CD4-positive, alpha-beta T cell treated with Interferon alpha-2 for 1 hour (primary cell): ENCODE results near the gene RFX8.
"Not testable (repeated sequence)": the region's sequence is repeated elsewhere in the genome, so short reads cannot be mapped to it uniquely, and the experiment has no call there.

Experiments
- DNase-seq, 2 donors: peaks; one replicate each; pipeline ENCODE4 v3.0.0-alpha.2; 2020 to 2022

Gene RFX8

DNA sequence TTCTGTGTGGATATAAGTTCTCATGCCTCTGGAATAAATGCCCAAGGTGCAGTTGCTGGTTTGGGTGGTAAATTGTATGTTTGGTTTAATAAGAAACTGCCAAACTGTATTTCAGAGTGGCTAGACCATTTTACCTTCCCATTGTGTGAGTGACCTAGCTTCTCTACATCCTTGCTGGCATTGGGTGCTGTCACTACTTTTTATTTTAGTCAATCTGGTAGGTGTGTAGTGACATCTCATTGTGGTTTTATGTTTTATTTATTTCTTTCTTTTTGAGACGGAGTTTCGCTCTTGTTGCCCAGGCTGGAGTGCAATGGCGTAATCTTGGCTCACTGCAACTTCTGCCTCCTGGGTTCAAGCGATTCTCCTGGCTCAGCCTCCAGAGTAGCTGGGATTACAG, 36.4 kb downstream of the RFX8 start:
- DNase-seq = not testable (repeated sequence)

- DNase-seq = no peak
These were observed 39.7 kb downstream of the RFX8 start for GRCh38 chr2:101435001-101435862.

DNA sequence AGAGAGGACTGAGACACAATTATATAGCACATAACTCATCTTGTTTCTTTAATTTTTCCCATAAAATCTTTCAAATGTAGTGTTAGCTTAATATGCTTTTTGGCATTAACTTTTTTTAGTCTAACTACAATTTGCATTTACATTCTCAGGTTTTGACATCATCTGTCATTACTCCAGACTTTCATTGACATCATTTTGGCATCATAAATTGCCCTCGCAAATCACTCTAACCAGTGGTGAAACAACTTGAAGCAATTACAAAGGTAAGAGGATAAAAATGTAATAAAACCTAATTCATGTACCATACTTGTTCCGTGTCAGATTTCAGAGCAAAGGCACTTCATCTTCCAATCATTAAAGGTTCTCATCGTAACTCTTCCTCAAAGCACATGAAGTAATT, 41.4 kb downstream of the RFX8 start:
- DNase-seq = no peak

DNA sequence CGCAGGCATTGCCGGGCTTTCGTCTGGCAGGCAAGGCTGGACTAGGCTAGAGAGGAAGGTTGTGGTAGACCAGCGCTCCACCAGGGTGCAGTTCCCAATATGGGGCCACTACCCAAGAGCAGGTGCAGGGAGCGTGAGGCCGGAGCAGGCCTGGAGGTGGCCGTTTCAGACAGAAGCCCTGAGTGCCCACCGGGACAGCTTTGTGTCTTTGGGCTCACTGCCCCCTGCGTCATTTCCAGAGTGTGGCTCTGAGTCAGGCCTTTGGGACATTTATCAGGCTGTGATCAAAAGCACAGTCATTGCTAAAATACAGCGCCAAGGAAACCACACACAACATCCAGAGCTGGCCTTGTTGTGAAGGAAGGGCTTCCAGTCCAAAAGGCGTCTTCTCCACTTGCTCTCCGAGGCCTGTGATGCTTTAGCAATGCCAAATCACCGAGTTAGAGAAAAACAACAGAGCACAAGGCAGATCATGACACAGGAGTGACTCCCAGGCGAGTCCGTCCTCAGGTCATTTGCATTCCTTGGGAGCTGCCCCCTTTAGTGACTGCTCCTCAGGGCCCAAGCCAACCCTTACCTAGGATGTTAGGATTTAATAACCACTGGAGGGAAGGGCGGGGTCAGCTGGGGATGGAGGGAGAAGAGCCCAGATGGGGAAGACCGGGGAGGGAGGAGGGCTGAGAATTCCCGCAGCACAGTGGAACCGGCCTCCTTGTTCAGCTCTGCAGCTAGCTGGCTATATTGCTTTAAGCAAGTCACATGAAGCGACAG, 42.3 kb downstream of the RFX8 start:
- no peak for DNase-seq

GRCh38 chr2:101431486-101431885, 43.4 kb downstream of the RFX8 start:
- DNase-seq = no peak

- no peak for DNase-seq
These were observed 44.8 kb downstream of the RFX8 start for GRCh38 chr2:101430156-101430555.

DNA sequence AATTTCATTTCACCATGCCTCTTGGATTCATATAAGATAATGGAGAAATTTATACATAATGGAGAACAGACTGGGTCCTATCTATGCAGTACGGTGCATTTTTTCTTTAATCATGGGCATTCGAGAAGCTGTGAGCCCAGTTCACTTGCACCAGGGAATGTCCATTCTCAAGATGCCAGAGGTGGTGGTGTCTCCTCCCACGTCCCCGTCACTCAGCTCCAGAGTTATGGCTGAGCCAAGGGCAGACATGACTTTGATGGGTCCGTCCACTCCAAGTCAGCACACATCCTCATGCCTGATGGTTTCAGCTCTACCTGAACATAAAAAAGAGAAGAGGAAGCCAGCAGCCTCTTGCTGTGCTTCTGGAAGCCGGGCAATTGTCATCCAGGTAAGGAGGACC, 45.5 kb downstream of the RFX8 start:
- no peak for DNase-seq

GRCh38 chr2:101428422-101429176, 46.3 kb downstream of the RFX8 start:
- no peak for DNase-seq

GRCh38 chr2:101427743-101428142, 47.2 kb downstream of the RFX8 start:
- no peak for DNase-seq

DNA sequence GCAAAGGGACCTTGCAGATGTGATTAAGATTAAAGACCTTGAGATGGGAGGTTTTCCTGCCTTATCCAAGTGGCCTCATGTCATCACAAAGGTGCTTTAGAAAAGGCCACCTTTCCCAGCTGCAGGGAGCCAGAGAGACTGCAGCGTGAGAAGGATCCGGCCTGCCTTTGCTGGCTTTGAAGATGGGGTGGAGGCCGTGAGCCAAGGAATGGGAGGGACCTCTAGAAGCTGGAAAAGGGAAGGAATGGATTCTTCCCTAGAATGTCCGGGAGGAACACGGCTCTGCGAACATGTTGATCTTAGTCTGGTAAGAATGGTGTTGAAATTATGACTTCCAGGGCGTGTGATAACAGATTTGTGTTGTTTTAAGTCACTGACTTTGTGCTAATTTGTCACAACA, 47.7 kb downstream of the RFX8 start:
- no peak for DNase-seq

DNA sequence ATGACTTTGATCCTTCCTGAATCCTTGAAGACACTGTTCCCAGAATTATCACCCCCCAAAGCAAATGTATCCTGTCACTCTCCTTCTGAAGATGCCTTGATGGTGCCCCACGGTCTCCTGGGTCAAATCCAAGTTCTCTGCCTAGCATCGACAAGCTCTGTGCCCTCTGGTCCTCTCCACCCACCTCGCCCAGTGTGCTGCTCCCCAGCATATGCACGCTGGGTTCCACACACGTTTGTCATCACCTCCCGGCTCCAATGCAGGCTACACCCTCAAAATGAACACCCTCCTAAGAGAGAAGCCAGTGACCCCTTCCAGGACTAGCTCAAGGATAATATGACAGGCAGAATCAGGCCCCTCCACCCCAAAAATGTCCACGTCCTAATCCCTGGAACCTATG, 48.1 kb downstream of the RFX8 start:
- DNase-seq = no peak

- DNase-seq = no peak
These were observed 54.3 kb downstream of the RFX8 start for GRCh38 chr2:101420623-101421022.

DNA sequence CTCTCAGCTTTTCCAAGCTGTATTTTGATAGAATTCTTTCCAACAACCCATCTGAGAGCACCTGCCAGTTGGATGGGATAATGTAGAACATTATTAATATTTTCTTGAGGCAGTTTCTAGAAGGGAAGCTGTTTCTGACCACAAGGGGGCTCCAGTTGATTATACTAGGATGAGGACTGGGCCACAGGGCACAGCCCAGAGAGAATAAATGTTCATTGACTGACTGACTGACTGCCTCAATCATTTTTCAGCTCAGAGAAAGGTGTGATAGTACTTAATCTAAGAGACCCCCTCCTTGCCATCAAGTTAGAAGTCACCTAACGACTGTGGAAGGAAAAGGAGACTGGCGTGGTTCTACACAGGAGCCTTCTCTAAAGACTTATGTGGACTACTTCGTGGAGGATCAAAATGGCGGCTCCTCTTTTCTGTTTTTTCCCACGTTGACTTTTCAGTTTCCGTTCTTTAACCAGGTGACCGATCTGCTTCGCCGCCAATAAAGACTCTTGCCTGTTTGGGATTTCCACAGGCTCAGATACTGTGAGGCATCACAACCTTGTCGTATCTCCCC, 55.7 kb downstream of the RFX8 start:
- peak; percentile 61 to 75 for DNase-seq

DNA sequence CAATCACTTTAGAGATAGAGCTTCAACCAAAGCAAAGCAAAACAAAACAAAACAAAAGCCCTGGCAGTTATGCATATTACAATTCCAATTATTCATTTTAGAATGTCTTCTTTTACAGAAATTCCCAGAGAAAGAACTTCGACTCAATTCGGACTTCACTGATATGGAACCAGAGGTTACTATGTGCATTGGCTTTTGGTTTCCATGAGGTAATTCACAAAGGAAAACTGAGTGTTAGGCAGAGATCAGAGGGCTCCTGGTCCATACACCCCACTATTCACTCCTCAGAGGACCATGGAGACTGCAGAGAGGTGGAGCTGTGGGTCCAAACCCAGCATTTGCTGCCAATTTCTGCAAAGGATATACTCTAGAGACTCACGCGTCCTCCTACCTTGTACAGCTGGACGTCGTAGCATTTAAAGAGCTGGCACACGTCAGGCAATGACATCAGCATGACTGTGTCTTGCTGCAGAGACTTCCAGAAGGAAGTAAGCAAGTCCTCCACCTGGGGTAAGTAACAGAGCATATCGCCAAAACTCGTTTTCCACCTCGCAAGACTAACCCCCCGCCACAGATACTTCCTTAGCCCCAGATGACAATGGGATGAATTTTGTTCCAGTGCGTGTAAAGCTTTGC, 56.3 kb downstream of the RFX8 start:
- no peak for DNase-seq

DNA sequence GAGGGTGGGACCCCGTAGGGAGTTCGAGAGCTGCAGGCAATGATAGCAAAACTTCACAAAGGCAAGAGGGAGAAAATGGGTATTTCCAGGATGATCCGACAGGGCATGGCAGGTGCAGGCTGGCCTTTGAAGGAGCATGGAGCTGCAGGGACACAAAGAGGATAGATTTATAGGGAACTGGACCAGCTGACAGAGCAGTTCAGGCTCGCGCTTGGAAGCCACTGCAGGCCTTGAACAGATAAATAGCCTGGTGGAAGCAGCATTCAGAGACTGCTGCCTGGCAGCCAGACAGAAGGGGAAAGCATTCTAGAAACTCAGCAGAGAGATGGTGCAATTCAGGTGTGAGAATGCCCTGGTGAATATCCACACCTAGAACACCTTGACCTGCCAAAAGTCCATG, 58.3 kb downstream of the RFX8 start:
- DNase-seq = no peak

DNA sequence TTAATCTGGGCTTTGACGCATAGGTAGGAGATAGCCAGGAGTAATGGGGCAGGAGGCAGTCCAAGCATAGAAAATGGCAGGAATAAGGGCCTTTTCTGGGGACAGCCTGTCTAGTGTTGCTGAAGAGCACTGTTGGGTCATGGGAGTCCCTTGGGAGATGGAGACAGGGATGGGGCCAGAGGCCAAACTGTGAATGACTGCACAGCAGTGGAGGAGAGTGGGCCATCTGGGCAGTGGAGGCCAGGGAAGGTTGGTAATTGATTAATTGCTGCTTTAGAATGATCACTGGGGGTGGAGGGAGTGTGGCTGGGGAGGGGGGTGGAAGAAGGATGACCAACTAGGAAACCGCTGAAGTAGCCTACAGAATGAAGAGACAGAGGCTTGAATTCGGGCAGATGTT, 59.0 kb downstream of the RFX8 start:
- DNase-seq = no peak

GRCh38 chr2:101415220-101415619, 59.7 kb downstream of the RFX8 start:
- DNase-seq = no peak

DNA sequence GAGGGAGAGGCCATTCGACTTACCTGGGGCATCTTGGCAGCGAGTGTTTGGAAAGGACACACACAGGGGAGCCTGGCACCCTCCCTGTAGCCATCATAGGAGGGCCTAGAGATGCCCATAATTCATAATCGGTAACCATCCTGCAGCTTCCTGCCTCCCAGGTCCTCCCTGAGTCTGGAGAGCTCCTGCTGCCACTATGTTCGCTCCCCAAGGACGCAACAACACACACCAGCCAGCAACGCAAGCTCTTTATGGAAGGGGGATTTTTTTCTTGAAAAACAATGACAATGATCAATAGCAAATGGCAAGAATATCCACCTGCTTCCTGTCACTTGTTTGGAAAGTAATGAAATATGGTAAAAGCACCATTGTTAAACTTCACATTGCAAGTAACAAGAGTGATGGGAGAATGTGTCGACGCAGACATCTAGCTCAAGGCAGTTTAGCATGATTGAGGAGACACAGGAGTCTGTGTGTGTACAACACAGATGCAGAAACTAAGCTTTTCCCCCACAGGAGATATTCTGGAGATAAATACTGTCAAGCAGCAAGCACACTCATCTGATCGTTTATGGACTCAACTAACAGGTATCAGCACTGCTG, 62.7 kb downstream of the RFX8 start:
- DNase-seq = no peak

- DNase-seq = no peak
These were observed 64.2 kb downstream of the RFX8 start for GRCh38 chr2:101410746-101411145.

GRCh38 chr2:101410114-101410513, 64.8 kb downstream of the RFX8 start:
- DNase-seq = no peak

DNA sequence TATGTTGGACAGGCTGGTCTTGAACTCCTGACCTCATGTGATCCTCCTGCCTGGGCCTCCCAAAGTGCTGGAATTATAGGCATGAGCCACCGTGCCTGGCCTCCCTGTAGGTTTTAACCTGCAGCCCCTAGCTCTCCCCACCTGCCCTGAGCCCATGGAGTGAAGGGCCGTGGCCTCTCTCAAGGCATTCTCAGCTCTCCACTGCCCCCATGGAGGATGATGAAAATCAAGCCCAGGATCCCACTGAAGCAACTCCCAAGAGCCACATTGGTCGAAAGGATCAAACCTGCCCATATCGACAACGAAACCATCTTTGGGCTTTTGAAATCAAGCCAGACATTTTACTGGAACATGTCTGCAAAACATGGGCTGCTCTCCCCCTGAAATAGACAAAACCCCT, 65.2 kb downstream of the RFX8 start:
- DNase-seq = no peak

- no peak for DNase-seq
These were observed 66.0 kb downstream of the RFX8 start for GRCh38 chr2:101408925-101409324.
